CD4-positive, alpha-beta T cell treated with Interleukin-17A for 1 hour (primary cell): ENCODE results near the gene SLC24A4.
A peak's percentile ranks its signal among the peaks of the same experiment; 100 is the strongest.

ENCODE experiments used
- DNase-seq: peaks from one replicate; pipeline ENCODE4 v3.0.0-alpha.2; 2020

SLC24A4 gene

DNA sequence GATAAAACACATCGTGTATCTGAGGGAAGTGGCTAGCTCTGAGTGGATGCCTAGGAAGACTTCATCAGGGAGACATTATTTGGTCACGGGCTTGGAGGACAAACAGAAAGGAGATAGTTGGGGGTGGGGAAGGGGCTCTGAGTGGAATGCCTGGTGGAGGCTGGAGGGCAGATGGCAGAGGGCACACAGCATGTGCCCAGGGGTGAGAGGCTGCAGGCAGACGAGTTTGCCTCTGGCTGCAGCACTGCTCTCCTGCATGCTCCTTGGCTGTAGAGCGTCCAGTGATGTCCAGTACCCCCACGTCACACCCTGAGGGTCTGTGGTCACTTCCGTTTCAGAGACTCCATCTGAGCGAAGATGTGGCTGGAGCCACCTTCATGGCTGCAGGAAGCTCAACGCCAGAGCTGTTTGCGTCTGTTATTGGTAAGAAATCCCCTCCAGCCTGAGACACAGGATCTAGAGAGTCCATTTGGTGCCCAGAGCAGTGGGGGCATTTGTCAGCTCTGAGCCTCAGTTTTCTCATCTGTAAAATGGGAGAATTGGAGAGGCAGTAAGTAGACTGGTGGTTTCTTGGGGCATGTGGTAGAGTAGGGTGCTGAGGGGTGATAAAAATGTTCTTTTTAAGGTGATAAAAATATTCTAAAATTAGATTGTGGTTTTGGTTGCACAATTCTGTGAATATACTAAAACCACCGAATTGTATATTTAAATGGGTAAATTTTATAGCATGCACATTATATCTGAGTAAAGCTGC is 119.0 kb downstream of the SLC24A4 start:
- peak; percentile 5 for DNase-seq

DNA sequence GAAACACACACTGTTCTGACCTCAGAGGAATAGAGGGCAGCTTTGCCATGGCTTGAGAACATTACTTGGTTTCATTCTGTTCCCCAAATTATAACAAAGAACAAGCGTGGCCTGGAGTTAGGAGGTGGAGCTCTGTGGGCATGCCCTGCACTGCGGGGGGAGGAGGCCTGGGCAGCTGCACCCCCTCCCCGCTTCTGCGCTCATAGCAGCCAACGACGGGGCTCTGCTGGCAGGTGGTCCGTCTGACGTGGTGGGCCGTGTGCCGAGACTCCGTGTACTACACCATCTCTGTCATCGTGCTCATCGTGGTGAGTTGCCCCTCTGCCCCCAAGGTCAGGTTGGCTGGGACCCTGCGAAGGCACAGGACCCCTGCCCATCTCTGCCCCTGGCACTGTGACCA is 120.2 kb downstream of the SLC24A4 start:
- DNase-seq: no peak

DNA sequence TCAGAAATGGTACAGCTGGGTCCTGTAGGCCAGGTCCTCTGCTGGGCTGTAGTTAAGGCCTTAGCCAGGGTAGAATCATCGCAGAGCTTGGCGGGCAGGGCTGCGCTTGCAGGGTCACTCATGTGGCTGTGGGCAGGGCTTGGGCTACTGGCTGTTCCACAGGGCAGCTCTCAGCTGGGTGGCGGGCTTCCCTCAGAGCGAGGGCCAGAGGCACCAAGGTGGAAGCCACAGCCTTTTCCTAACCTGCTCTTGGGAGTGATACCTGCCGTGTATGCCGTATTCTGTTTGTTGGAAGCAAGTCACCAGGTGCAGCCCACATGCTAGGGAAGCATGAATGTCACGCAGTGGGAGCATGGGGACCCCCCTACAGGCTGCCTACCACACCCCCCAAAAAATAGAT is 120.8 kb downstream of the SLC24A4 start:
- no peak for DNase-seq

DNA sequence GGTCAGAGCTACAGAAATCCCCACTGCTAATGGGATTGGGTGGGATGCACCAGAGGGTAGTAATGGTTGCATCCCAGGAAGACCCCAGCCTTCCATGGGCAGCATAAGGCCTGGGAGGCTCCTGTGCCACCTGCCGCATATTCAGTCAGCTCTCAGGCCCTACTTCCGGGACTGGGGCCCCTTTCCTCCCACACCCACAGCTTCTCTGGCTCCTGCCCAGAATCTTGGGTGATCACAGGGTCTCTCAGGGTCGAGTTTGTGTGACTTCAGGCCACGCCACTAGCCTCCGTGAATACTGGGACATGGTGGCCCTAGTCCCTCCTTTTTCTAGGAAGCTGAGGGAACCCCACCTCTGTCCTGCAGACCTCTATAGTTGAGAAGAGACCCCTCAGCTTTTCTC is 123.8 kb downstream of the SLC24A4 start:
- no peak for DNase-seq

DNA sequence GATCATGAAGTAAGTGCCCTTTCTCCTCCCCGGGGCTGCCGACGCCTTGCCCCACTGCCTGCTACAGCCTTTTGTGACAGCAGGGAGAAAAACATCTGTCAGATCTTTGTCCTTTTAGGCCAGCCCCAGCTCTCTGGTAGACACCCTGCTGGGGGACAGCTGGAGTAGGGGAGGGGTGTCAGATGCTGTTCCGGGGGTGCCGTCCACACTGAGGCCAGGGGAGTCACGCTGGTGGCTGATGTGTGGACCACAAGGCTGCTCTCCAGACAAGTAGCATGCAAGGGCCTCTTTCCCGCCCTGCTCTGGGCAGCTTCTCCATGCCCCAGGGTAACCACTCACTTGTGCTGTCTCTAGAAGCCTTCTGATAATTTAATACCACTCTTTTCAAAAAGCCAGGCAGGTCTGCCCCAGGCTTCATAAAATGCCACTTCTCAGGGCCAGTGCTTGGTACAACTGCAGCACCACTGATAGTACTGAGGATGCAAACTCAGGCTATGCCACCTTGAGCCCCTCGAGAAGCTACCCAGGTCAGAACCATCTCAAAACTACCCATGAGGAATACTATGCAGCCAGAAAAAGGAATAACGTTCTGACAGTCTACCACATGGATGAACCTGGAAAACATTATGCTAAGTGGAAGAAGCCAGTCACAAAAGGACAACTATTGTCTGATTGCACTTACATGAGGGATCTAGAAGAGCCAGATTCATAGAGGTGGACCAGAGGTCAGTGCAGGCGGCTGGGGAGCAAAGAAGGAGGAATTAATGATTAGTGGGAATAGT is 124.6 kb downstream of the SLC24A4 start:
- DNase-seq: no peak

DNA sequence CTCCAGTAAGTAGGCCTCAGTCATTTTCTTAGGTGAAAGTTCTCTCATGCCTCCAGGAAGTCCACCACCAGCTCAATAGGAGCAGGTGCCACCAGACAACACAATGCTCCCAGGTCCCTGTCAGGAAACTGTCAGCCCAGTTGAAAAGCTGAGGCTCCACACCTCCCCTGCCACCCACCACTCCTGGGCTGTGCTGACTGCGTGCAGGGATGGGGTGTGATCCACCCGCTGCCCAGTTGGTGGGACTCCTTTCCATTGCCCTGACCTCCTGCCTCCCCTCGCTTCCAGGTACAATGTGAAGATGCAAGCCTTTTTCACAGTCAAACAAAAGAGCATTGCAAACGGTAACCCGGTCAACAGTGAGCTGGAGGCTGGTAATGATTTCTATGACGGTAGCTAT is 125.8 kb downstream of the SLC24A4 start:
- DNase-seq: no peak

DNA sequence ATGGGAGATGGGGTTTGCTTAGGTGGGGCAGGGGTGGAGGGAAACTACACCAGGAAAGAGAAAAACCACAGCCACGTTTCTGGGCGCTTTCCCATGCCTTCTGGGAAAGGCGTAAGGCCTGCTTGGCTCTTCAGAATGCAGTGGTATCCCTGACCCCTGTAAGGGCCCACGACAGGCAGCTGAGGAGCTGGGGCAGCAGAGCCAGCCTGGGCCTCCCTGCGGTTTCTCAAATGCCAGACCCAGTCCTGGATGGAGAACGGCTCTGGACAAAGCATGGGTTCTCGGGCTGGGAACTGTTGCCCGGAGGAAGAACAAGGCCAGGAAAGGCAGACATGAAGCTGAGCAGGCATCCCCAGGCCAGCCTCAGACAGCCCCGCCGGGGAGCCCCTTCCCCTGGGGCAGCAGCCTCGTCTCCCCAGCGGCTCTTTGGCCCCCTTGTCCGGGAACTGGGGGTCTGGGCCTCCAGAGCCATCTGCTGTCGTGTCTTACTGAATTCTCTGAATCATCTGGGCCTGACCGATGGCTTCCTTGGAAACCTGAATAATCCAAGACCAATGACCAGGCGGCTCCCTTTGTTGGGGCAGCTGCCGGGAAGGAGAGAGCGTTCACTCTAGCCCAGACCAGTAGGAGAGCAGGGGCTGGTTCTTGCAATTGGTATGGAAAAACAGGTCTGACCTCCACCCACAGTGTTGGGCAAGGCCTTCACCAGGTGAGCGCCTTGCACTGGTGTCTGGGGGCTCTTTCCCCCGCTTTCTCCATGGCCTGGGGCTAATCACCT is 126.6 kb downstream of the SLC24A4 start:
- no peak for DNase-seq

DNA sequence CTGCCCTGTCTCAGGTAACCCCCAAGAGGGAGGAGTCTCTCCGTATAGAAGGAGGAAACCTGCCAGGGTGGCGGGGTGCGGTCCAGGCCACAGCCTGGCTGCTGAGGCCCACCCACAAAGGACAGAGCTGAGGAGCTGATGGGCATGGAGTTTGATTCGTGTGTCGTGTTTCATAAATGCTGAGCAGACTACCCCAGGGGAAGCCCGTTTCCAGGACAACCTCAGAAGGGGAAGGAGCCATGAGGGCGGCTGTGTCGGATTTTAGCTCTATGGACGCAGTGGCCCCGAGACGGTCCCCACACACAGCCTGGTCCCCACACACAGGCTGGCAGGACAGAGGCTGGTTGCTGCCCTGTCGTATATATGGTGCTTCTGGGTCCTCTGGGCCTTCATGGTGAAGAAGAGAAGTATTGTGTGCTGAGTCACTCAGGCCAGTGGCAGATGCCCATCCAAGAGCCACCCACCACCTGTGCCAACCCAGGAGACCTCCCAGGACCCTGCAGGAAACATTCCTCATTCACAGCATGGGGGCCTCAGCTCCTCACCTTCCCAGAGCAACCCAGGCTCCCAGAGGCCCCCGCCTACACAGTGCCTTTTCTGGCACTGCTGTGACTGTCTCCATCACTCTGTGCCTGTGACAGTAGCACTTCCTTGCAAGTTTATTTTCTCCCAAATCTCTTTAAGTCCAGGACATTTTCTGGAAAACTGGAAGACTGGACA is 127.5 kb downstream of the SLC24A4 start:
- DNase-seq: no peak

DNA sequence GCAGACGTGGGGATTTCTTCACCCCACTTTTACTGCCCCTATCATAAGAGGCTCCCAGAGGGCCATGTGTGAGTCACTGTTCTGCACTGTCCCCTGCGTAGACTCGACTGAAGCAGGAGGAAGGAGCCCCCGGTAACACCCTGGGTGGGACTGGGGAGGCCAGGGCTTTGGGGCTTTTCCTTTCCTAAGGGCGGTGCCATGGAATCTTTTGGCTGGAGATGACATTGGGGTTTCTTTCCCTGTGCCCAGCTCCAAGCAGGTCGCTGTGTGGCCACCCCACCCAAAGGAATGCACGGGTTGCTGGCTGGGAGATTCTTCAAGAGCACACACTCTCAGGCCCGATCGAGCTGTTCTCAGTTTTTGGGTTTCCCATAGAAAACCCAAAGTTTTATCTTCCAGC is 128.3 kb downstream of the SLC24A4 start:
- DNase-seq: no peak

DNA sequence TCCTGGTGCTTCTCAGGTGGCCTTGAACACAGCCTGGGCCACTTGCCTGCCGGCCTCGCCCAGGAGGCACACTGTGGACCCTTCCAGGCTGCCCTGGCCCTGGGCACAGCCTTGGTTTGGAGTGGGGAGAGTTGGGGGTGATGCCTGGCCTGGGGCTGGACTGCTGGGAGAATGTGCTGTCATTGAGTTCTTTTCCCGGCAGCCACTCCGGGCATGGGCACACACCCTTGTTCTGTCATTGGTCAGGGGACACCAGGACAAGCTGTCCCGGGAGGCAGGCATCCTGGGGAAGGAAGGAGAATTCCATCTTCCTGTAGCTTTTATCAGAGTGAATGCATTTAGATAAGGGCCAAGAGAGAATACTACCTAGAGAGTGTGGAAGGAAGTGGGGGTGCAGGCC is 128.8 kb downstream of the SLC24A4 start:
- DNase-seq: no peak

DNA sequence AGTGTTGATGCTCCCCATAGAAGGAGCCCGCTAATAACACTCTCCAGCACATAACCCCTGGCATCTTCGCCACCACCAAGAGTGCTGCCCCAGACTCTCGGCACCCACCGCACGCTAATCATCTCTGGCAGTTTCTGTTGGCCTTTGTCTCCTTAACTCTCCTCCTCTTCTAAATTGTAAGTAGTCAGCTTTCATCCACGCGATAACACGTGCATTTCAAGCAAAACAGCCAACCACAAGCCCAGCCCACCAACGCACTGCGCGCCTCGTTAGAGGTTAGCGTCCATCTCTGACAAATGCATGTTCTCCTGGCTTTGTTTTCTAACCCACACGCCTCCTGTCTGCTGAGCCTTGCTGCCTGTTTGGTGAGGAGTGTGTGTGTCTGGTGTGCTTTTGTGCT is 129.5 kb downstream of the SLC24A4 start:
- DNase-seq: no peak

DNA sequence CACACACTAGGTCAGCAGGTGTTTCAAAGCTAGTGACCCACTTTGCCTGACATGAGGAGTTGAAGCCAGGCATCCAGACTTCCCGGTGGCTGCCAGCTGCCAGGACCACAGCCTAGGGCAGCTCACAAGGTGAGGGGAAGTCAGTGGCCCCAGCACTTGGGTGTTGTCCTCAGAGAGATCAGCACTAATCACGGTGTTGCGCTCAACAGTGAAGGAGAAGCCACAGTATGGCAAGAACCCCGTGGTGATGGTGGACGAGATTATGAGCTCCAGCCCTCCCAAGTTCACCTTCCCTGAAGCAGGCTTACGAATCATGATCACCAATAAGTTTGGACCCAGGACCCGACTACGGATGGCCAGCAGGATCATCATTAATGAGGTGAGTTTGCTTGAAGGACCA is 130.7 kb downstream of the SLC24A4 start:
- no peak for DNase-seq

DNA sequence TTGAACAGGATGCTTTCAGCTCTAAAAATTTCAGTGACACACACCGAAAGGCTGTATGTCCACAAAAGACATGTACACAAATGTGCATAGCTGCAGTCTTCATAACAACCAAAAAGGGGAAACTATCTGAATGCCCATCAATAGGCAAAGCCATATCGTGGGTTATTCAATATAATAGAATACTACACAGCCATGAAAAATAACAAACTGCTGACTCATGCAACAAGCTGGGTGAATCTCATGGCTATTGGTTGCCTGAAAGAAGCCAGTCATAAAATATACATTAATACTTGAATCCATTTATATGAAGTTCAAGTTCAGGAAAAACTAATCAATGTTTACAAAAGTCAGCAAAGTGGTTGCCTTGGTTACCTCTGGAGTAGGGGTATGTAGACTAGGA is 132.3 kb downstream of the SLC24A4 start:
- DNase-seq: no peak

DNA sequence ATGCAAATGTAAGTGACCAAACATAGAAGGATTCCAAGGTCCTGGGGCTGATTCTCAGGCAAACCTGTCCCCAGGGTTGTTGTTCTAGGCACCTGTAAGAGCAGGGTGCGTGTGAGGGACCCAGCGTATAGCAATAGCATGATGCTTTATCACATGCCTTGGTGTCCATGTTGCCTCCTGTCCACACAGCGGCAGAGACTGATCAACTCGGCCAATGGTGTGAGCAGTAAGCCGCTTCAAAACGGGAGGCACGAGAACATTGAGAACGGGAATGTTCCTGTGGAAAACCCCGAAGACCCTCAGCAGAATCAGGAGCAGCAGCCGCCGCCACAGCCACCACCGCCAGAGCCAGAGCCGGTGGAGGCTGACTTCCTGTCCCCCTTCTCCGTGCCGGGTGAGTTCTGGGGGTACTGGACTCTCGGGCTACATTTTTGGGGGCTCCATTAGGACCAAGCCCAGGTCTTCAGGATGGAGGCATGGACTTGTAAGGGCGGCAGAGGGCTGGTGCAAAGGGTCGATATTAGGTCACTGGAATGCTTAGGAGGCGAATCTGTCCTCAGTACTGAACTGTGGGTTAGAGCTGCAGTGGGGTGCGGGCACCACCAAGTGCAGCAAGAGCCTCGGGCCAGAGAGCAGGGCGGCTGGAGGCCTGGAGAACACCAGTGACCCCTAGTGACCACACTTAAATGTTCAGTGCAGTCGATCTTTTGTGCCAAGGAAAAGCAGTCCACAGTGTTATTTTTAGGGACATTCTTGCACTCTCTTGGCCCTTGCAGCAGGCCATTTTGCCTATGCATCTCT is 133.4 kb downstream of the SLC24A4 start:
- DNase-seq: peak; percentile 14

DNA sequence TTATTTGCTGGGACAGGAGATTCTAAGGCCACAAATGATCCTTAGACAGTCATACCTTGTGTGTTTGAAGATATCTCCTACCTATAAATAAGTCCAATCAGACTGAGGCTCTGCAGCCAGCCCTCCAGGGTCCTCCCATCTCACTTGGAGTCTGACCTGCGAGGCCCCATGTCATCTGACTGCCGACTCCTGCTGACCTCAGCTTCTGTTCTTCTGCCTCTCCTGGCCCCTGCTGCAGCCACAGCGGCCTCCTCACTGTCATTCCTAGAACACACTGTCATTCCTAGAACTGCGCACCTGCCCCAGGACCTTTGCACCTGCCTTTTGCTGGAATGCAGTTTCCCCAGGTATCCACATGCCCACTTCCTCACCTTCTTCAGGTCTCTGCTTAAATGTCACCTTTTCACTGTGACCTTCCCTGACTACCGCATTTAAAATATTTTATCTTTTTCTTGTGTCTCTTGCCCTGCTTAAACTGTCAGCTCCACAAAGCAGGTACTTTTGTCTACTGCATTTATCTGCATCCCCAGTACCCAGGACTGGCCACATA is 134.1 kb downstream of the SLC24A4 start:
- DNase-seq: no peak

DNA sequence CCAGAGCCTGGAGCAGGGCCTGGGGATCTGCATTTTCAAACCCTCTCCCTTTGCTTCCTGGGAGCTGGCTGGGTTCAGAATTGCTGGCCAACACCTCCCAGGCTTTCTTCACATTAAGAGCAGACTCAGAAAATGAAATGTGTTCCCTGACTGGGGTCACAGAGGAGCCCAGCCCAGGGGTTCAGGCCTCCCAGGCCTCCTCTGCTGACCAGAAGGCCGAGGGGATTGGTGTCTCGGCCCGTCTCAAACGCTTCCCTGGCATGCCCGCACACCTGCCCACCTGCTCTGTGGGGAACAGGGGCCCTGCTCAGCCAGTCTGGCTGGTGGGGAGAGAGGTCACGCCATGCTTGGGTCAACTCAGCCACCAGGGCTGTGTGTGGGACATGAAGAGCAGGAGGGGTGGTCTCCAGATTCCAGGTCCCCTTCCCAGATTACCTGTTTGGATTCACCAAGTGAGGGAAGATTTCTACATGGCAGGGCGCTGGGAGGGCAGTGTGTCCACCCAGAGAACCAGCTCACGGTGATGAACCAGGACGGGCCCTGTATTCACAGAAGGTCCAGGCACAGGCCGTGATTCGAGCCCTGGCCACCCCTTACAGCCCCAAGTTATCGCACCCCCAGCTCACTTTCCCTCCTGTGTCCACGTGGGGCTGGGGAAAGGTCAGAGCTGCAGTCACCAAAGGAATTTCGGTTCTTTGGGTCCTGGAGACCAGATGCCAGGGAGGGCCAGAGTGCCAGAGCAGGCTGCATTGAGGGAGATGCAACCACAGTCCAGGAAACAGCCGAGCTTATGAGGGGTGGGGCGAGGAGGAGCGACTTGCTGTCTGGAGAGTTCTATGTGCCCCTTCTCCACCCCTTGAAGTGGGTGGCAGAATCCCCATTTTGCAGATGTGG is 135.4 kb downstream of the SLC24A4 start:
- DNase-seq: no peak

DNA sequence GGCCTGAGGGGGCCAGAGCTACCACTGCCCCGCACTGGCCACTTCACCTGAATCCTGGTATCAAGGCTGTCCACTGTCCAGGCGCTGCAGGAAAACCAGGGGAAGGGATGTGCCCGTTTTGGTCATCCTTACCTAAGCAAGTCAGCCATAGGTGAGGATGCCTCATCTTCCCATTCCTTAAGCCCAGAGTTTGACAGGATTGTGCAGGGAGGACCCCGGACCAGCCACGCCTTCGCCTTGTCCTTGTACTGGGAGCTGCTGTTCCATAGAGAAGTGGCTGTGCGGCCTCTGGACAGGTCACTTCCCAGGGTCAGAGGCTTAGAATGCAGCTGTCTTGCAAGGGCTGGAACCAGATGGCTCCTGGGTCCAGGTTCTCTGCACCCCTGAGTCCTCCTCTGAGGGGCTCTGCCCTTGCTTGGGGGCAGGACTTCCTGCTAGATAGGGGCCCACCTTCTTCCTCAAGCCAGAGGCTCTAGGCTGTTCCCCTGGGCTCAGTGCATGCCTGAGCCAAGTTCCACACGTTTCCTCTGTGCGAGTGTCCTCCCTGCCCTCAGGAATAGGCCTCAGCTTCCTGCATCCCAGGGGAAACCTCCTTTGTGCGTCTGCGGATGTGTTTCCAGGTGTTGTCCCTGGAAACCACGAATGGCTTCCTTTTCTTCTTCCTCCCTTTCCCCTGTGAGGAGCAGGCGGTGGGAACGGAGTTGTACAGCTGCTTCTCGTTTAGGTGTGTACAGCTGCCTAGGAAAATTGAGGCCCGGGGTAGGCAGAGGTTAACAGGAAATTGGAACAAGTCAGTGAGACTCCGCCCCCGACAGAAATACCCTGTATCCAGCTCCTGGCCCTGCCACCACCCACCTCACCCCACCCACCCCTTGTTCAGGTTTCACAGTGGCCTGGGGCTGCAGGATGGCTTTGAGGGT is 136.3 kb downstream of the SLC24A4 start:
- DNase-seq: no peak

DNA sequence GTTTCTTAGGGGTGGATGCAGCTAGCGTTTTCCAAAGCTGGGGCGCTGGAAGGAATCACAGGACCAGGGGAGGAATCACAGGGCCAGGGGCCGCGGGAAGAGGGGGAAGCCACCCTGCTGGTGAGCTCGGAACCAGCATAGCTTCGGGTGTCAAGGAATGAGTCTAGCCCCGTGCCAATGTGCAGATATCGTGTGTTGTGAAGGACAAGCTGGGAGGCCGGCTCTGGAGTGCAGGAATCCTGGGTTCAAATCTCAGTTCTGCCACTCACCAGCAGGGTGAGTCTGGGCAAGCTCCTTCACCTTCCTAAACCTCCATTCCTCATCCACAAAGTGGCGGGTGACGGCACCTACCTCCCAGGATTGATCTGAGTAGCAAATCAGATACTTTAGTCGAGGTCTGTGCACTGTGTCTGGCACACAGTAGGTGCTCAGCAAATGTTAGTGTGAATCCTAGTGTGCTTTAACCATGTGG is 137.0 kb downstream of the SLC24A4 start:
- DNase-seq: no peak

DNA sequence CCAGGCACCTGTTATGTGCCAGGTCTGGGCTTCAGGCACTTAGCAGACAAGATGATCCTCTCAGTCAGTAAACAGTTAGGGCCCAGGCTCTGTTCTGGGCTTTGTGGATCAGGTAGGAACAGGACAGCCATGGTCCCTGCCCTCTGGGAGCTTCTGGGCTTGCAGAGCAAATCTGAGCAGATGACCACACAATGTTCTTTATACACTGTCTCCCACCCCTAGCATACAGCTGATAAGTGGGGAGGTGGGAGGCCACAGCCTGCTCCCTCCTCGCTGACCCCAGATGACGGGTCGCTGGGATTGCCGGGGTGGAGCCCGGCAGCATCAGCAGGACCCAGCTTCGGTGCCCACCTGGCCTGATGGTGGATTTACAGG is 137.6 kb downstream of the SLC24A4 start:
- DNase-seq: no peak
